GM18519 (cell line): Measurements from ENCODE around the gene ATAD3C.
"Not testable (repeated sequence)": the region's sequence is repeated elsewhere in the genome, so short reads cannot be mapped to it uniquely, and the experiment has no call there.

Experiments used
- ATAC-seq: cut with Tn5 transposase; IDR thresholded peaks from one replicate; pipeline ENCODE4 v1.9.1; 2021; ENCODE audit warnings: mild to moderate bottlenecking, moderate library complexity; ENCODE audit not compliant: unreplicated experiment, low FRiP score

Gene ATAD3C

DNA sequence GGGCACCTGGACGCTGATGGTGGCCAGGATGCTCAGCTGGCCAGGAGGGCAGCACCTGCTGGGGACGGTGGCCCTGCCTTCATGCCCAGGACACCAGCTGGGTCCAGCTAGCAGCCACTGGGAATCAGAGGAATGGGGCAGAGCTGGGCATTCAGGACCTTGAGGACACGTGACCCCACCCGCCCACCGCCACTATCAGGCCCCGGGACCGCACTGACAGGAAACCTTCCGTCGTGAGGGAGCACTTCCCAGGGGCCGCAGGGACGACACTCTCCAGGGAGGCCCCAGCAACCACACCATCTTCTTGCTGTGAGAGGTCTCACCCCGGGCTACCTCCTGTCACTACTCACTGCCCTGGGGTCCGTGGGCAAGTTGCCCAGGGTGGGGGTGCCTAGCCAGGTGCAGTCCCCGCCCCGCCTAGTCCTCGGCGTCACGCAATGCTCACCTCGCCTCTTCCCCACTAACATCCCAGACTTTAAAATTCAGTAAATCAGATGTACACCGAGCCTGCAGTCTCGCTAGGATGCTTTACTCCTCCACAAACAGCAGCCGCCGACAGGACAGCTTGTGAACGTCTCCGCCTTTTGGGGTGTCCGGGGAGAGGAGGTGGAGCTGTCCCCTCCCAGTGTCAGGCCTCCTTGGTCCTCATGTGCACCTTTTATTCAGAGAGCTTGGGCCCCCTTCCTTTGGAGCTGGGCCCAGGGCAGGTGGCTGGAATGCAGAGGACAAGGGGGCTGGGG, 9.1 kb upstream of the ATAD3C start:
- ATAC-seq, result no peak

DNA sequence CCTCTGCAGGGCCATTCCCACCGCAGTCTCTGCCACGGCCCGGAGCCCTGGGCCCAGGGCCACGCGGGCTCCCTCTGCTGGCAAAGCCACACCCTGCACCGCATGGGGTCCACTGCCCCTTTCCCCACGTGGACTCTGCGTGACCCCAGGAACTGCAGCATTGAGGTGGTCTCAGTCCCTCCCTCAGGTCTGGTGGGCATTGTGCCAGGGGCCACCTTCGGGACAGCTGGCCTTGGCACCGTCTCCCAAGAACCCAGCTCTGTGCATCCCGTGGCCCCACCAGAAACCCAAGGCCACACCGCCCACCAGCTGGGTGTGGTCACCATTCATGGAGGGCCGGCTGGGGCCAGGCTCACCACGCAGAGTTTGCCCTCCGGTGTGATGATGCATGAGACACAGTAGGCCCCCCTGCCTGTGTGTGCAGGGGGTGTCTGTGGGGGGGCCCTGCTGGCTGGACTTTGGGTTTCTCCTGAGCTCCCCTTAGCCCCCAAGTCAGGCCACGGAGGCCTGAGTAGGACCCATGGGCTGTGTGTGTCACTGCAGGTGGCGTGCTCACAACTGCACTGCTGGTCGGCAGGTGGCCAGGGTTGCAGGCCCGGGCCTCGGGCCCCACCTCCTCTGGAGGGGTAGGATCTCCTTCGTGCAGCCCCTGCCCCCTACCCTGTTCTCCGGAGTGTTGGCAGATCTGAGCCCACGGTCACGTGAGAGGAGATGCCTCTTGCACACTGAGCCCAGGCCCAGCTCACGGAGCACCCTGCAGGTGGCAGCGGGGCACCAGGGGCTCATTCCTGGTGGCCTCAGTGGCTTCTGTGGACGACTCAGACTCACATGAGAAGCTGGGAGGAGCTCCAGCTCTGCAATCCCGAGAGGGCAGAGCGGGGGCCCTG, 8.2 kb upstream of the ATAD3C start:
- ATAC-seq, result no peak

DNA sequence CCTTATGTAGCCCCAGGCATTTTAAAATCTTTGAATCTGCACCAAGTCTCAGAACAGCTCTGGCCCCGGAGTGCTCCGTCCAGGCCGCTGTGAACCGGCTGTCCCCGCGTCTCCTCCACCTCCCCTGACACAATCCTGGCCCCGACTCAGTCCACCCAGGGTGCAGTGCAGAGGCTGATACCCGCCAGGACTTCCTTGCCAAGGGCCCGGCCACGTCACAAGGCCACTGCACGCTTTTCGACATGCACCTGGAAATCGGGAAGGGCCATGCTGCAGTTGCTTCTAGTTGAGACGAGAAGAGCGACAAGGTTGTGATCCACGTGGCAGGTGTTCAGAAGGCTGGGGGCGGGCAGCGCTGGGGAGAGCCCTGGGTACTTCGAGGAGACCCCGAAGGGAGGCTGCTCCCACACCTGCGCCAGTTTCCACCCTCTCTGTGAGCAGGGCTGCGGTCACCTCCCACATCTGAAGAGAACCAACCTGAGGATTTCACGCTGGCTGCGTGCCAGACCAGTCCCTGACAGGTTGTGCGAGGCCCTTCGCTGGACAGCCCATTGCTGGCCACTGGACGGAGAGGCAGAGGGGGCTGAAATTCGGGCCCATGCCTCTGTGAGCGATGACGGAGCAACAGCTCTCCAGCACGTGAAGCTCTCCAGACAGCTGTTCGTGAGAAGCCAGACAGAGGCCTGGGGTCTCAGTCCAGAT, 7.3 kb upstream of the ATAD3C start:
- no peak for ATAC-seq

DNA sequence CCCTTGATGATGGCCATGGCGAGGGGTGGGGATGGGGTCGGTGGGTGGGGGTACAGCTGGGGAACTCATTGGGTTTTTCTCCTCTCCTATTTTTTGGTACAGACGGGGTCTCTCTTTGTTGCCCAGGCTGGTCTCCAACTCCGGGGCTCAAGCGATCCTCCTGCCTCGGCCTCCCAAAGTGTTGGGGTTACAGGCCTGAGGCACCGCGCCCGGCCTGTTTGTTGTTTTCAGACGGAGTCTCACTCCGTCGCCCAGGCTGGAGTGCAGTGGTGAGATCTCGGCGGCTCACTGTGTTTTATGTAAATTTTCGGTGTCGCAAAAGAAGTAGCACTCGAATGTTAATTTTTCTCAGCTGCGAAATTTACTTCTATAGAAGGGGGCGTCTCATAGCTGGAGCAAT, 2.9 kb upstream of the ATAD3C start:
- ATAC-seq, result not testable (repeated sequence)

DNA sequence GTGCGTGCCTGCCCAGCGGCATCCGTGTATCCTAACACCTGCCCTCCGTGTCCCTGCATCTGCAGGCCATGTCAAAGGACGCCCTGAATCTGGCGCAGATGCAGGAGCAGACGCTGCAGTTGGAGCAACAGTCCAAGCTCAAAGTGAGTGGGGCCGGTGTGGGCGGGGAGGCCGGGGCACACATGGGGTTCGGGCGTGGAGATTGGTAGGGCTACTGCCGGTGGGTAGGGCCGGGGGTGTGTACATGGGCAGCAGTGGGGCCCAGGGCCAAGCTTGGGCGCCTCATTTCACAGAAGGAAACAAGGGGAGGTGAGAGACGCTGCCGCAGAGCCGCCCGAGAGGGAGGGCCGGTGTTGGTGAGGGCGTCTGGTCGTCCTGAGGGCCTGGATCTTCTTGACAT, 1.1 kb downstream of the ATAD3C start:
- not testable (repeated sequence) for ATAC-seq

DNA sequence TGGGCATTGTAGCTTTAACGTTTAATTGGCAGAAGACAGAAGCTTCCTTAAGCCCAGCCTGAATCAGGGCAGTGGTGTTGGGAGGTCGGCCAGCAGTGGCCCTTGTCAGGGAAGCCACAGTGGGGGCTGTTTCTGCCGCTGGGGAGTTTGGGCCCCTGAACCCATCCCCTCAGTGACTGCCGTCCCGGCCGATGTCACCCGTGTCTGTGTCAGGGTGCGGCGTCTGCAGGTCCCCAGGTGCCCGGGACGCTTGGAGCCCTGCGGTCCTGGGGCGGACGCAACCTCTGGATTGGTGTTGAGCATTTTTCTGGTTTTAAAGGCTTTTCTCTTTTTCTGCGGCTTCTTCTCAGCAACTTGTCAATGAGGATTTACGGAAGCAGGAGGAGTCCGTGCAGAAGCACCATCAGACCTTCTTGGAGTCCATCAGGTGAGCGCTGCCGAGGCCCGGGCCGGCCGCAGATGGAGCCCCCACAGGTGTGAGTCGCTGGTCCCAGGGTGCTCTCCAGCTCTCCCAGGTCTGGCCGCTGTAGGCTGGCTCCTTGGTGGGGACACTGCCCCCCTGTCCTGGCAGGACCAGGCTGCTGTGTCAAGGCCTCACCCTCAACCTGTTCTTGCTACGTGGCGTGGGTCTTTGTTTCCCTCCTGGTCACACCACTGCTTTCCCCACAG, 2.3 kb downstream of the ATAD3C start:
- ATAC-seq, result no peak

DNA sequence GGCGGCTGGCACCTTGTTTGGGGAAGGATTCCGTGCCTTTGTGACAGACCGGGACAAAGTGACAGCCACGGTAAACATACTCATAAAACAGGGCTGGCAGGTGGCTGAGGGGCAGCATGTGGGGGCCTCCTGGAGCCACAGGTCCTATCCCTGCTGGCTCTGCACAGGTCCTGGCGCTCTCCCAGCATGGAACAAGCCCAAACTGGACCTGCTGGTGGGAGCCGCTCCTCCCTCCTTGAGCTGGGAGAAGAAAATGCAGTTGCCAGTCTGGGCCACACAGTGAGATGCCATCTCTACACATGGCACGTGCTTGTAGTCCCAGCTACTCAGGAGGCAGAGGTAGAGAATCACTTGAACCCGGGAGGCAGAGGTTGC, 2.9 kb downstream of the ATAD3C start:
- not testable (repeated sequence) for ATAC-seq

DNA sequence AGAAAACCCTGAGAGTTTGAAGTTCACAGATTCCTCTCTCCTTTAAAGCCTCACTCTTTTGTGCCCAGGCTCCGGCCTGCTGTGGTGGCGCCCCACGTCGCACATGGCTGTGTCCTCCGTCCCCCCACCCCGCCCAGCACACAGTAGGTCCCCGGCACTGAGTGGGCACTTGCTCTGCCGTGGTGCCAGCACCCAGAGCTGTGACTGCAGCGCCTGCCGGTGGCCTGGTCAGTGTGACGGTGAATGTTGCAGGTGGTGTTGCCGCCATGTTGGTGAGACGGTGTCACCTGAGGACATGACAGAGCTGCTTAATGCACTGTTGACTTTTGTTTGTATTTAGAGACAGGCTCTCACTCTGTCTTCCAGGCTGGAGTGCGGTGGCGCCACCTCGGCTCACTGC, 3.4 kb downstream of the ATAD3C start:
- ATAC-seq, result no peak

DNA sequence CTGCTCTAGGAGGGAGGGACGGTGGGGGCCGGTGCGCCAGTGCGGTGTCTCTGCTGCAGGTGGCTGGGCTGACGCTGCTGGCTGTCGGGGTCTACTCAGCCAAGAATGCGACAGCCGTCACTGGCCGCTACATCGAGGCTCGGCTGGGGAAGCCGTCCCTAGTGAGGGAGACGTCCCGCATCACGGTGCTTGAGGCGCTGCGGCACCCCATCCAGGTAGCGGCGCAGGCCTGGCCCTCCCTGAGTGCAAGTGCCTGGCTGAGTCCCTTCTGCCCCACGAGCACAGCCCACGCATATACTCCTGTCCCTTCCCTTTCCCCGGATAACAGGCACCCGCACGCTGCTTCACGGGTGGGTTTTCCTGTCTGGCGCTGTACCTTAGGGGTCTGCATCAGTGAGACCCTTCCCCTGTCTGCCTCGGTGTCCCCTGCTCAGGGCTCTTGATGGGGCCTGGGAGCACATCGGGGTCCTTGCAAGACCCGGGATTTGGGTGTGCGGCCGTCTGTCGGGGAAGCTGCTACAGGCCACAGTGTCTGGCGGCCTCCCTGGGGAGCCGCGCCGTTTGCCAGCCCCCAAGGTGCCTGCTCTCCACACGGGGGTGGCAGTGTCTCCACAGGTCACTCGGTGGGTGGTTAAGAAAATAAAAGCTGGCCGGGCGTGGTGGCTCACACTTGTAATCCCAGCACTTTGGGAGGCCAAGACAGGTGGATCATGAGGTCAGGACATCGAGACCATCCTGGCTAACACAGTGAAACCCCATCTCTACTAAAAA, 5.0 kb downstream of the ATAD3C start:
- not testable (repeated sequence) for ATAC-seq

DNA sequence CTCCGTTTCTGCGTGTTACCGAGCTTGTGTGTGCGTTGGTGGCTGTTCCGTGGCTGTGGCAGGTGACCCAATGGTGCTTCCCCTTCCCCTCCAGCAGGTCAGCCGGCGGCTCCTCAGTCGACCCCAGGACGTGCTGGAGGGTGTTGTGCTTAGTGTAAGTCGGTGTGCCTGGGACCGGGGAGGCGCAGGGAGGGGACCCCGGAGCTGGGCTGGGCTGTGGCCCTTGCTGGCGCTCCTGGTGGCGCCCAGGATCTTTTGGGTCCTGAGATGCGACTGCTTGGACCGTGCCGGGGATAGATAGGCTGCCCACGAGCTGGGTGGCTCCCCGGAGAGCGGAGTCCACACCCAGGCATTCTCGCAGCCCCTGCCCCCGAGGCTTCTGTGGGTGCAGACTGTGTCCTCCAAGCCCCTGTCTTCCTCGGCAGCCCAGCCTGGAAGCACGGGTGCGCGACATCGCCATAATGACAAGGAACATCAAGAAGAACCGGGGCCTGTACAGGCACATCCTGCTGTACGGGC, 5.9 kb downstream of the ATAD3C start:
- no peak for ATAC-seq

DNA sequence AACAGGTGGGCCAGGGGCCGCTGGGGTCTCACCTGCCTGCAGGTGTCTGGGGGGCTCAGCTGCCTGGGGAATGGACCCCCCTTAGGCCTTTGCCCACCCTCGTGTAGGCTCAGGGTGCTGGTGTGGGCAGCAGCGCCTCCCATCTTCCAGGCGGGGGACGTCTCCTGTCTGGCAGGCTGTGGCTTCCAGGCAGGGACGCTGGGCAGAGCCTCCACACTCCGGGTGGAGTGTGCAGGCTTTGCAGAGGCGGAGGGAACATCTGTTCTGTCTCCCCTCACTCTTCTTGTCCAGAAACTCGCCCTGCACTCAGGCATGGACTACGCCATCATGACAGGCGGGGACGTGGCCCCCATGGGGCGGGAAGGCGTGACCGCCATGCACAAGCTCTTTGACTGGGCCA, 6.4 kb downstream of the ATAD3C start:
- ATAC-seq, result not testable (repeated sequence)

DNA sequence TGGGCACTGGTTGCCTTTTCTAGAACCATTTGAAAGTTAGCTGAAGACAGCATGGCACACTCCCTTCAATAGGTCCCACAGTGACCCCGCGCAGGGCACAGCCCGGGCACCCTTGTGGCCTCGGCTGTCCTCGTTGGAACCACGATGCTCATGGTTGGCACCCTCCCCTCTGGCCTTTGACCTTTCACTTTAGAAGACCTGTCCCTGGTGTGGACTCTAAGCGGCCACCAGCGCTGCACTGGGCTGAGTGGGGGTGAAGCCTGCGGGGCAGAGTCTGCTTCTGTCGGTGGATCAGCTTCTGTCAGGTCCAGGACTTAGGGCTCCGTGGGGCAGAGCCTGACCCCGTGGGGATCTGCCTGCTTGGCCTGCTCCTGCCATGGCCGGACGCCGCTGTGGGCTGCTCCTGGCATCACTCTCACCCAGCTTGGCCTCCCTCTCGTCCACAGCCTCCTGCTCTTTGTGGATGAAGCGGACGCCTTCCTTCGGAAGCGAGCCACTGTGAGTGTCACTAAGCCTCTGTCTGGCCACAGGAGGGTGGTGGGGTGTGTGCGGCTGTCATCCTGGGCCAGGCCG, 7.3 kb downstream of the ATAD3C start:
- not testable (repeated sequence) for ATAC-seq

DNA sequence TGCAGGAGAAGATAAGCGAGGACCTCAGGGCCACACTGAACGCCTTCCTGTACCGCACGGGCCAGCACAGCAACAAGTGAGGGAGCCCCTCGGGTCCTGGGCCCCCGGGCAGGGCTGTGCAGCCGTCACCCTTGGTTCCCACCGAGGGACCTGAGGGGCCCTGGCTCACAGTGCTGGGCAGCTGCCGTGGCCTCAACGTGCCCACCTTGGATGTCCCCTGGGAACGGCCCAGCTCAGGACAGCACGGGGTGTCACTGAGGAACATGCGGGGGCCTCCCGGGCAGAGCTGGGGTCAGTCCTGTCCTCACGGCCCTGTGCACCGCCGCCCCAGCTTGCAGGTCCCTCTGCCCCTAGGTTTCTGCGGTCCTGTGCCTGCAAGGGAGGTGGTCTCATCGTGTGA, 9.7 kb downstream of the ATAD3C start:
- not testable (repeated sequence) for ATAC-seq

DNA sequence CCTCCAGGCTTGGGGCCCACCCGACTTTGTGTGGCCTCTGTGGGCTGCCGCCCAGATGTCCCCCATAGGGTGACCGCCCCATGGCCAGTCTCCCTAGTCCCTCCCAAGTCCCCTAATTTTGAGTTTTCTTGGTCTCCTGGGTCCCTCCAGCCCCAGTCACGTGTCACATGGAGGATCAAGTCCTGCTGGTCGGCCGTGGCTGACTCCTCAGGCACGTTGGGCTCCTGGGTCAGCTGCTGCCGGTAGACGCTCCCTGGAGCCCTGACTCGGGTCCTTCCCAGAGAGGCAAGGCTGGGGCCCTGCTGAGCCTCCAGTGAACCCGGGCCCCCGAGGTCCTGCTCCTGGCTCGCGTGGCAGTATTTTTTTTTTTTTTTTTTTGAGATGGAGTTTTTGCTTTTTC, 10.2 kb downstream of the ATAD3C start:
- ATAC-seq, result not testable (repeated sequence)

DNA sequence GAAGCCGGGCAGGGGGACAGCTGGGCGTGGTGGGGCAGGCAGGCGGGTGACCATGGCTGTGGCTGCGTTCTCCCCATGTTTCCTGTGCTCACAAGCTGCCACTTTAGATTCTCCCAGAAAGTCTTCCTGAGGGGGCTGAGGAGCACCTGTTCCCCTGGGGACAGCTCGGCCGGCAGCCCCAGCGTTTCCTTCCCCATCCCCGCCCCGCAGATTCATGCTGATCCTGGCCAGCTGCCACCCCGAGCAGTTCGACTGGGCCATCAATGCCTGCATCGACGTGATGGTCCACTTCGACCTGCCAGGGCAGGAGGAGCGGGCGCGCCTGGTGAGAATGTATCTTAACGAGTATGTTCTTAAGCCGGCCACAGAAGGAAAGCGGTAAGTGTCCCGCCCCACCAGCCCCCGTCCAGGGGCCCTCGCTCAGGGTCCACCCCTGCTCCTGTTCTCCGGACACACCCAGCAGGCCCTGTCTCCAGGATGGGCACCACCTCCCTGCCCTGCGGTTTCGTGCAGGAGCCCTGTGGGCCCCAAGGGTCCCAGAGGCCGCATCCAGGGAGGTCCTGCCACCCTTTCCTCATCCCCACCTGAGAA, 11.1 kb downstream of the ATAD3C start:
- ATAC-seq, result no peak

DNA sequence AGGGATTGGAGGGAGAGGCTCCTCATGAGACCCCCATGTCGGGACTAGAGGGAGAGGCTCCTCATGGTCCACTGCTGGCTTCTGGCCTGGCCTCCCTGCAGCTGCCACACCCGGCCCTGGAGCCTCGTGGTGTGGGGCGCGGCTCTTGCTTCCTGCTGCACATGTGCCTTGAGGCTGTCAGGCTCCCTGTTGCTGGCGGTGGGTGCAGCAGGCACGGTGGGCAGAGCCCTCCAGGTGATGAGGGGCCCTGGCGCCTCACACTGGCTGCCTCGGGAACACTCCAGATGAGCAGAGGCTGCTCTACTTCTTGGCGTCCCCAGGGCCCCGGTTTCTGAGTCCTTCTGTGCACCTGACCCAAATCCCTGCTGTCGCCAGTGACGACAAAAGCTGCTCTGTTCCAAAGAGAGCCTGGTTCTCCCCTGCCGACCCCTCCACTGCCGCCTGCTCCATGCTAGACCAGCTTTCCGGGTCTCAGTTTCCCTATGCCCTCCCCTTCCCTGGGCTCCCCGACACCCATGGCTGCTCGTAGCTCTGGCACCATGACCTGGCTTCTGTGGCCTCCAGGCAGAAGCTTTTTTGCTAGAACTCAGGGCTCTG, 12.3 kb downstream of the ATAD3C start:
- no peak for ATAC-seq

DNA sequence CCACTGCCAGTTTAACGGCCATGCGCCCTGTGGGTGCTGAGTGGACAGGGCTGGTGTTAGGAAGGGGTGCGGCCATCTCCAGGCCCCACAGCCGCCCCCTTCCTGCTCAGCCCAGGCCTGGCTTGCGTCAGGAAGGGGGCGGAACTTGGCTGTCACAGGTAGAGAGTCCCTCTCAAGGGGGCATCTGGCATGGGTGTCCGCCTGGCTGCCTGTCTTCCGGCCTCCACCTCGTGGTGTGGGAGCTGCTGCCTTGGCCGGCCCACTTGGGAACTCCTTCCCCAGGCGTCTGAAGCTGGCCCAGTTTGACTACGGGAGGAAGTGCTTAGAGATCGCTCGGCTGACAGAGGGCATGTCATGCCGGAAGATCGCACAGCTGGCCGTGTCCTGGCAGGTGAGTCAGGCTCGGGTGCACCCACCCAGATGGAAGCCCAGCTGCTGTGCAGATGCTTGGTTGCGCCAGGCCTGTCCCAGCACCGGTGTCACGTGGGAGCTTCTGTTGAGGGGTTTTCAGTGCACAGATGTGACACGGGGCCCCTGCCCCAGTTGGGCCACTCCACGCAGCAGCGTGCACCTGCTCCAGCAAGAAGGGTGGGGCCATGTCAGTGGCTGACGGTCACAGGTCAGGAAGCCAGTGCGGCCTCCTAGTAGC, 13.0 kb downstream of the ATAD3C start:
- ATAC-seq, result no peak

DNA sequence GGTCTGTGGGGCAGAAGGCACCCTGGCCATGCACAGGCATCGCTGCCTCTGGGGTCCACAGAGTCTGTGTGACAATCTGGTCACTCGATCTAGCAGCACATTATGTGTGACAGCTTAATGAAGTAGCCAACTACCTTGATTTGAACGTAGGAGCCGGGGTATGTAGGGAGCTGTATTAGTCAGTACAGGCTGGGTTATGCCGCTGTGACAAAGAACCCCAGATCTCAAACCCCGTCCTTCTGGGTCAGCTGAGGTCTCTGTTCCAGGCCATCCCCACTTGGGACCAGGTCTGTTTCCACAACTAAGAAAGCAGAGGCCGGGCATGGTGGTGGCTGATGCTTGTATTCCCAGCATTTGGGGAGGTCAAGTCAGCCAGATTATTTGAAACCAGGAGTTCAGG, 13.8 kb downstream of the ATAD3C start:
- no peak for ATAC-seq
